Fibroblast of pulmonary artery (primary cell): ENCODE results near the gene CACNA1D.

Experiments
- DNase-seq: peaks from one replicate; pipeline ENCODE4 v3.0.0-alpha.2; 2010; ENCODE audit warnings: low read depth
- H3K4me3 ChIP-seq: replicated peaks from 2 replicates; pipeline ENCODE4 v1.5.1; 2011; ENCODE audit warnings: low read depth, mild to moderate bottlenecking, control low read depth, low read length, moderate library complexity
- CTCF ChIP-seq: IDR thresholded peaks from 2 replicates; pipeline ENCODE4 v1.5.1; 2011; ENCODE audit warnings: mild to moderate bottlenecking, control low read depth, low read length, inconsistent platforms; ENCODE audit errors: missing control alignments

The CACNA1D gene

GRCh38 chr3:53765753-53766152, 271.3 kb downstream of the CACNA1D start:
- H3K4me3 ChIP-seq: no peak overlapping the region
- TF ChIP-seq CTCF: no peak
- DNase-seq: no peak

DNA sequence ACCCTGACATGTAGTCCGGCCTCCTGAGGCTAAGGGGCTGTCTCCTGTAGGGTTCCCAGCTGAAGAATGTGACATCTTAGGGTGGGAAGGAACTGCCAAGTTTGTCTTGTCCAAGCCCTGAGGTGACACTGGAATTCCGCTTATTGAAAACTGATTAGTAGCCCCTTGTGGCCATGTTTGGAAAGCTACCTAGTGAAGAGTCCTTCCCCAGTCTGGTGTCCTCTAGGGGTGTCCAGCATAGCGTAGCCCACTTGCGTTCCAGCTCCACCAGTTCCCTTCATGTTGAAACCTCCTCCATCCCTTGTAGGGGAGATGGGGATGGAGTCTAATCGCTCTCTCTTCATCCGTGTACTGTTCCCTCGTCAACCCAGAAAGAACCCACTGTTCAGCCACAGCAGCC, 272.3 kb downstream of the CACNA1D start:
- TF ChIP-seq CTCF: no peak
- DNase-seq: no peak
- no peak overlapping the region for H3K4me3 ChIP-seq

GRCh38 chr3:53768478-53769459, 274.4 kb downstream of the CACNA1D start:
- TF ChIP-seq CTCF: no peak
- no peak for DNase-seq
- no peak overlapping the region for H3K4me3 ChIP-seq

DNA sequence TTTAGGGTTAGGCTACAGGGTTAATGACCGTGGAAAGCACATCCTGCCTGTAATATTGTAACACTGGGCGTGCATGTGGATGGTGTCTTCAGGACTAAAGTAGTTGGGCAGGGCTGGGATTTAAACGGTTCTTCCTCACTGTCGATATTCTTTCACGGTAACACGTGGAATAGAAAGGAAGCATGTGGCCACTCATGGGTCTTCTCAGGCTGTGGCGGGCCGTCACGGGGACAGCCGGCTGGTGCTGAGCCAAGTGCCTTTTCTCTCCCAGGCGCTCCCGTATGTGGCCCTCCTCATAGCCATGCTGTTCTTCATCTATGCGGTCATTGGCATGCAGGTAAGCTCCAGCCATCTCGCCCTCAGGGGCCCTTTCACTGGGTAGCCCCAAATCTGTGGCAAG, 278.2 kb downstream of the CACNA1D start:
- no peak overlapping the region for H3K4me3 ChIP-seq
- no peak for DNase-seq
- TF ChIP-seq CTCF: no peak

DNA sequence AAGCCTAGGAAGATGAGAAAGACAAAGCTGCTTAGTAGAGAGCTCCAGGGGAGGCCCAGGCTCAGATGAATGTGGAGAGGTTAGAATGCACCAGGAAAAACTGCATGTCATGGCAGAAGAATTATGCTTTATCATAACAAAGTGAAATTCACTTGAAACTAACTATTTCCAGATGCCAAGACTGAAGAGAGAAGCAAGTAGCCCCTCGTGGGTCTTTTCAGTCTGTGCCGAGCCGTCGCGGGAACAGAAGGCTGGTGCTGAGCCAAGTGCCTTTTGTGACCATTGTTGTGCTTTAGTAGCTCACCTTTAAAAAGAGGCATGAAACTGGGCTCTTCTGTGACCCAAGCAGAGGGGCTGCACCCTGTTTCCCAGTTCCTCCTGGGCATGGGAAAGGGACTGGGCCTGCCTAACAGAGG, 278.6 kb downstream of the CACNA1D start:
- DNase-seq: no peak
- TF ChIP-seq CTCF: no peak
- no peak overlapping the region for H3K4me3 ChIP-seq

- H3K4me3 ChIP-seq: no peak overlapping the region
- no peak for TF ChIP-seq CTCF
- DNase-seq: peak; percentile 76
These were observed 279.4 kb downstream of the CACNA1D start for GRCh38 chr3:53773611-53774368.
